Measurements from ENCODE around the gene ARHGEF6.

ARHGEF6 gene

GRCh38 chrX:136754651-136755050 is 26.1 kb downstream of the ARHGEF6 start:
- peaks cover 56% of the 10 kb centered on the region for H3K79me2 ChIP-seq (ENCODE audit: control insufficient read depth, low read length)
- peaks cover 2% of the 10 kb centered on the region for H3K4me1 ChIP-seq (ENCODE audit: control insufficient read depth, low read length)
- TF ChIP-seq CTCF (IDR thresholded peaks at IDR 0.05; ENCODE audit: low read depth, low read length, poor library complexity, severe bottlenecking) (no peak), EZH2phosphoT487 (IDR thresholded peaks at IDR 0.05; ENCODE audit: borderline replicate concordance, low read length) (no peak)
- no peaks in the 10 kb centered on the region for H3K9me3 ChIP-seq (ENCODE audit: control insufficient read depth, insufficient read depth, low read length)
- H3F3A ChIP-seq (ENCODE audit: control insufficient read depth, insufficient read depth) = no peaks in the 10 kb centered on the region
- no peaks in the 10 kb centered on the region for H4K20me1 ChIP-seq (ENCODE audit: control insufficient read depth, insufficient read depth, low read depth, low read length)
- no peak overlapping the region for H3K4me3 ChIP-seq (ENCODE audit: low read length)
- no peaks in the 10 kb centered on the region; the same call in 1 of the 2 replicates for H3K36me3 ChIP-seq (ENCODE audit: control insufficient read depth, low read length)
- no peak overlapping the region for H3K4me2 ChIP-seq (ENCODE audit: low read length)
- H3K27me3 ChIP-seq (ENCODE audit: control insufficient read depth, low read length) = no peaks in the 10 kb centered on the region
- no peaks in the 10 kb centered on the region for H3K9me2 ChIP-seq (replicated peaks; ENCODE audit: control insufficient read depth, low read length)
- H3K27ac ChIP-seq (ENCODE audit: low read depth, low read length) = no peak overlapping the region

DNA sequence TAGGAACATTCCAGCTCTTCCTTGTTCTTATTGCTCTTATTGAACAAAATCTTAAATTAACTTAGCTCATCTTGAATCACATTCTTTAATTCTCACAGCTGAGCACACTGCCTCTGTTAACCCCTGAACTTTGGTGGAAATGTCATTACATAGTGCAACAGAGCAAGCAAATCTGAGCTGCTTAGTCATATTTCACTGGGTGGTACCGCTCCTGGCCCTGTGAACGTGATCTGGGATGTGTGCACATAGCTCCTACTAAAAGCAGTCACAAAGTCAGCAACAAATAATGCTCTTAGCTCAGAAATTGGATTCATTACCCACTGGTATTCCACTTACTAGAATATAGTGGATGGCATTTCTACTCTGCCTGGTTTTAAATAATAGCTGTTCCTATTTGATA is 27.9 kb downstream of the ARHGEF6 start:
- TF ChIP-seq CTCF (IDR thresholded peaks at IDR 0.05; ENCODE audit: low read depth, low read length, poor library complexity, severe bottlenecking) (no peak), EZH2phosphoT487 (IDR thresholded peaks at IDR 0.05; ENCODE audit: borderline replicate concordance, low read length) (no peak)
- Histone ChIP-seq H3K9me2 (replicated peaks; ENCODE audit: control insufficient read depth, low read length) (no peaks in the 10 kb centered on the region), H3K27me3 (ENCODE audit: control insufficient read depth, low read length) (no peaks in the 10 kb centered on the region), H3F3A (ENCODE audit: control insufficient read depth, insufficient read depth) (no peaks in the 10 kb centered on the region), H3K27ac (ENCODE audit: low read depth, low read length) (no peak overlapping the region), H3K4me1 (ENCODE audit: control insufficient read depth, low read length) (peaks cover 5% of the 10 kb centered on the region), H3K36me3 (ENCODE audit: control insufficient read depth, low read length) (no peaks in the 10 kb centered on the region), H3K9me3 (ENCODE audit: control insufficient read depth, insufficient read depth, low read length) (no peaks in the 10 kb centered on the region), H4K20me1 (ENCODE audit: control insufficient read depth, insufficient read depth, low read depth, low read length) (no peaks in the 10 kb centered on the region), H3K4me3 (ENCODE audit: low read length) (no peak overlapping the region), H3K79me2 (ENCODE audit: control insufficient read depth, low read length) (peaks cover 50% of the 10 kb centered on the region), H3K4me2 (ENCODE audit: low read length) (no peak overlapping the region)

DNA sequence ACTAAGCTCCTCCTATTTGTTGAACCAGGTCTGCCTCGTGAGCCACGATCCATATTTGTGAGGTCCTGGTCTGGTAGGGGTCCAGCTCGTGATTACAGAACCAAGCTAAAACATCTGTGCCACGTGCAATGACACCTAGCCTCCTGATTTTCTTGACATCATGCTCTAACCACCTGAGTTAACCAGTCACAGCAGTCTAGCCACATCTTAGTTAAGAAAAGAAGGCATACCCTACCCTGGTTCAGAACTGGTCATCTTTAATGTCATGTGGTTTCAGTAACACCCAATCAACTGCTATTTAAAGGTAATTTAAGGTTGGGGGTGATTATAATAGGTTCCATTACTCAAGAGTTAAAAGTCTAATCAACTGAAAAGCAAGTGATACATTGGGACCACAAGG is 28.4 kb downstream of the ARHGEF6 start:
- no peak overlapping the region for H3K4me3 ChIP-seq (ENCODE audit: low read length)
- peaks cover 47% of the 10 kb centered on the region for H3K79me2 ChIP-seq (ENCODE audit: control insufficient read depth, low read length)
- H3K9me2 ChIP-seq (replicated peaks; ENCODE audit: control insufficient read depth, low read length) = no peaks in the 10 kb centered on the region
- H3K9me3 ChIP-seq (ENCODE audit: control insufficient read depth, insufficient read depth, low read length) = no peaks in the 10 kb centered on the region
- no peak overlapping the region for H3K27ac ChIP-seq (ENCODE audit: low read depth, low read length)
- no peaks in the 10 kb centered on the region for H3F3A ChIP-seq (ENCODE audit: control insufficient read depth, insufficient read depth)
- H3K4me2 ChIP-seq (ENCODE audit: low read length) = no peak overlapping the region
- H3K36me3 ChIP-seq (ENCODE audit: control insufficient read depth, low read length) = no peaks in the 10 kb centered on the region
- H4K20me1 ChIP-seq (ENCODE audit: control insufficient read depth, insufficient read depth, low read depth, low read length) = no peaks in the 10 kb centered on the region
- TF ChIP-seq CTCF (IDR thresholded peaks at IDR 0.05; ENCODE audit: low read depth, low read length, poor library complexity, severe bottlenecking) (no peak), EZH2phosphoT487 (IDR thresholded peaks at IDR 0.05; ENCODE audit: borderline replicate concordance, low read length) (no peak)
- H3K4me1 ChIP-seq (ENCODE audit: control insufficient read depth, low read length) = peaks cover 10% of the 10 kb centered on the region
- H3K27me3 ChIP-seq (ENCODE audit: control insufficient read depth, low read length) = no peaks in the 10 kb centered on the region

- Histone ChIP-seq H3K27me3 (ENCODE audit: control insufficient read depth, low read length) (no peaks in the 10 kb centered on the region), H3K4me3 (ENCODE audit: low read length) (no peak overlapping the region), H3K79me2 (ENCODE audit: control insufficient read depth, low read length) (peaks cover 36% of the 10 kb centered on the region)
These were observed 30.4 kb downstream of the ARHGEF6 start for GRCh38 chrX:136750364-136750763.

More at GRCh38 chrX:136750364-136750763, 30.4 kb downstream of the ARHGEF6 start:
- no peaks in the 10 kb centered on the region for H3F3A ChIP-seq (ENCODE audit: control insufficient read depth, insufficient read depth)
- TF ChIP-seq EZH2phosphoT487 (IDR thresholded peaks at IDR 0.05; ENCODE audit: borderline replicate concordance, low read length) (no peak), CTCF (IDR thresholded peaks at IDR 0.05; ENCODE audit: low read depth, low read length, poor library complexity, severe bottlenecking) (no peak)
- peaks cover 18% of the 10 kb centered on the region for H3K36me3 ChIP-seq (ENCODE audit: control insufficient read depth, low read length)
- H3K27ac ChIP-seq (ENCODE audit: low read depth, low read length) = no peak overlapping the region
- no peaks in the 10 kb centered on the region for H4K20me1 ChIP-seq (ENCODE audit: control insufficient read depth, insufficient read depth, low read depth, low read length)
- no peaks in the 10 kb centered on the region for H3K9me3 ChIP-seq (ENCODE audit: control insufficient read depth, insufficient read depth, low read length)
- H3K4me1 ChIP-seq (ENCODE audit: control insufficient read depth, low read length) = peaks cover 17% of the 10 kb centered on the region
- H3K4me2 ChIP-seq (ENCODE audit: low read length) = no peak overlapping the region
- H3K9me2 ChIP-seq (replicated peaks; ENCODE audit: control insufficient read depth, low read length) = no peaks in the 10 kb centered on the region
